AG09309 (cell line): ENCODE measurements around the gene MMUT.

Source experiments
- DNase-seq: peaks from one replicate; pipeline ENCODE4 v3.0.0-alpha.2; 2010; ENCODE audit warnings: low read depth
- H3K4me3 ChIP-seq: 2 replicates; pipeline ENCODE4 v1.5.1; 2011; ENCODE audit warnings: mild to moderate bottlenecking, low read depth, low read length, moderate library complexity; ENCODE audit not compliant: control insufficient read depth
- TF ChIP-seq, protein P1 (sequence below): IDR thresholded peaks from 2 replicates; pipeline ENCODE4 v1.5.1; 2011; ENCODE audit warnings: mild to moderate bottlenecking, low read depth, low read length, inconsistent platforms; ENCODE audit not compliant: insufficient read depth, control insufficient read depth; ENCODE audit errors: missing control alignments

The MMUT gene

DNA sequence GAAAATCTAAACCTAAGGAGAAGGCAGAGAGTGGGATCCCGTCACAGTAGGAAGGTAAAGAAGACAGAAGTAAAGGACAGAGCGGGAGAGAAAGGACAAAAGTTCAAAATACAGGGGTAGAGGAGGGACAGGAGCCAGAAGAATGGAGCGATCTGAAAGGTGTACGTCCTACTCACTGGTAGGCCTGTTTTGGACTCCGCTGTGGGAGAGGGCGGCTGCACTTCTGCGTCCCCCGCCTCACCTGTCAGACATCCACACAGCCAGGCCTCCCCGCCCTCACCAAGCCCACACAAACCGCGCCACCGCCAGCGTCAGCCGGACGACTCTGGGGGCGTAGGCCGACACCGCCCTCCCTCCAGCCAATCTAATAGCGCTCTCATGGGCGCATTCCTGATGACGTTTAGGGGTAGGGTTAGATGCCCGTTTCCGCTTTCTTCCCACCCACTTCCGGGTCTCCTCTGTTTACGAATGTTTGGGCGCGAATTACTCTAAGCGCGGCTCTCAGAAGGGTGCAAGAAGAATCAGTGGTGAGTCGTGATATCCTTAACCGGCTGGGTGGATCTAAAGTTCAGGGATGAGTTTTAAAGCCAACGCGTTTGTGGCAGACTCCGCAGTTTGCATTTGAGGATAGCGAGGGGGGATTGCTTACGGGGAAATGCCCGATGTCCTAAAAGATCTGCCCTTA, at the start of gene MMUT, which contains the start of gene CENPQ:
Gene MMUT (minus strand): TSS at position 327 of the 685 bp plus-strand sequence. CDS start 3,787 bp downstream, outside the sequence.
Gene CENPQ (plus strand): TSS at position 444 of the 685 bp plus-strand sequence. CDS start 6,807 bp downstream, outside the sequence.
- peak; percentile 72 for DNase-seq
- peak within 1 kb of the TSS; percentile 68 for H3K4me3 ChIP-seq
- TF ChIP-seq, protein P1, sequence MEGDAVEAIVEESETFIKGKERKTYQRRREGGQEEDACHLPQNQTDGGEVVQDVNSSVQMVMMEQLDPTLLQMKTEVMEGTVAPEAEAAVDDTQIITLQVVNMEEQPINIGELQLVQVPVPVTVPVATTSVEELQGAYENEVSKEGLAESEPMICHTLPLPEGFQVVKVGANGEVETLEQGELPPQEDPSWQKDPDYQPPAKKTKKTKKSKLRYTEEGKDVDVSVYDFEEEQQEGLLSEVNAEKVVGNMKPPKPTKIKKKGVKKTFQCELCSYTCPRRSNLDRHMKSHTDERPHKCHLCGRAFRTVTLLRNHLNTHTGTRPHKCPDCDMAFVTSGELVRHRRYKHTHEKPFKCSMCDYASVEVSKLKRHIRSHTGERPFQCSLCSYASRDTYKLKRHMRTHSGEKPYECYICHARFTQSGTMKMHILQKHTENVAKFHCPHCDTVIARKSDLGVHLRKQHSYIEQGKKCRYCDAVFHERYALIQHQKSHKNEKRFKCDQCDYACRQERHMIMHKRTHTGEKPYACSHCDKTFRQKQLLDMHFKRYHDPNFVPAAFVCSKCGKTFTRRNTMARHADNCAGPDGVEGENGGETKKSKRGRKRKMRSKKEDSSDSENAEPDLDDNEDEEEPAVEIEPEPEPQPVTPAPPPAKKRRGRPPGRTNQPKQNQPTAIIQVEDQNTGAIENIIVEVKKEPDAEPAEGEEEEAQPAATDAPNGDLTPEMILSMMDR, result no peak

DNA sequence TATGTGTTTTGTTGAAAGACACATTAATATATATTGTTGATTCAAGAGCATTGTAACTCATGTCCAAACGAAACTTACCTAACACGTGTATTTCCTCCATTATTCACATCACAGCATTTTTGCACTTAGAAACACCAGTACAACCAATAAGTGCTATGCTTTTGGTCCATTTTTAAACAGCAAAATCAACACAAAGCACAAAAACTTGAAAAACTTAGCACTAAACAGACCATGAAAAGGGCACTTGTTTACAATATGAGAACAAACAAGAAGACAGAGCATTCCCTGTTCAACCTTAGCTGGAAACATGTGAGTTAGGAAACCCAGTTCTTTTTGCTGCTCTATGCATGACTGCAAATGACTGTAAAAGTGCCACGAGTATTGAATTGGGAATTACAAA, 46.3 kb upstream of the MMUT start:
- H3K4me3 ChIP-seq, result no peak overlapping the region
- DNase-seq, result no peak
- TF ChIP-seq, protein P1, result no peak

DNA sequence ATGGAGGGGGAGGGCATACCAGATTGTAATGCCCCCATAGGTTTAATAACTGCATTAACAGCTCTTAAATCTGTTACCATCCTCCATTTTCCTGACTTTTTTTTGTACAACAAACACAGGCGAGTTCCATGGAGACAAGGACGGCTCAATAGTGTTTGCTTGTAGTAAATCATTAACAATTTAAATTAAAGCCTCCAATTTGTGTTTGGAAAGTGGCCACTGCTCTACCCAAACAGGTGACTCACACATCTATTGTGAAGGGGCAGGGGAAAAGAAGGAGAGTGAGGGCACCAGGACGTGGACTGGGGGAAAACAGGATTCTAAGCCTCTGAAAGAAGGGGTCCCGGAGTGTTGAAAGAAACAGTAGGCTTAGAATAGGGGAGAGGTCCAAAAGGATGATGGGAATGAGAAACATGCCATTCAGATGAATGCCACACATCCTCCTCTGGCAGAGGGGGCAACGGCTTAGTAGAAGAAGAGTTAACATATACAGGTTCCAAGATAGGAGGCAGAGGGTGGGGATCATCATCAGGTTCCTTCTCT, 43.6 kb upstream of the MMUT start:
- no peak for DNase-seq
- H3K4me3 ChIP-seq, result no peak overlapping the region
- TF ChIP-seq, protein P1, result no peak

DNA sequence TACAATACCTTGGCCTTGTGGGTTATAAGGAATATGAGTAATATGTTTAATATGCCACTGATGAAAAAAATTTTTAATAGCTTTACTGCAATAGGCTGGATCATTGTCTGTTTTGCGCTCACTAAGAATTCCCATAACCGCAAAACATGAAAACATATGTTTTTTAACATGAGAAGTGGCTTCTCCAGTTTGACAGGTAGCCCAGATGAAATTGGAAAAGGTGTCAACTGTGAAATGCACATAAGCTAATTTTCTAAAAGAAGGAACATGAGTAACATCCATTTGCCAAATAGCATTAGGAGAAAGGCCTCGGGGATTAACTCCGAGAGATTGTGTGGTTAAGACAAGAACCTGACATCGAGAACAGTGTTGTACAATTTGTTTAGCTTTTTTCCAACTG, 41.6 kb upstream of the MMUT start:
- no peak overlapping the region for H3K4me3 ChIP-seq
- DNase-seq, result no peak
- TF ChIP-seq, protein P1, result no peak

DNA sequence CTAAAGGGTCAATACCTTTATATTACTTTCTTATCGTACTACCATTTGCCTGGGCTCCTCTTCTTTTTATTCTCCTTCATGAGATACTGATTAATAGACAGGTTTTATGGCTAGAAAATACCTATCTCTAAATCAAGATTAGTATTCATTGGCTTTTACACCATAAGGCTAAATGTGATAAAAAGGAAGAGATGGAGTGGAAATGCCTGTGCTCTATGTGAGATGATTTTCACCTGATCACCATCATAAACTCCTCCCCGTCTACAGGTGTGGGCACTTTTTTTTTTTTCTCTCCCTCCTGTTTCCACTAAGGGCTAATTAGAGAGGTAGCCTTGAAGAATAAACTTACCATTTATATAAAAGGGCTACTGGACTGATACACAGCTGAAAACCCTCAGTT, 36.6 kb upstream of the MMUT start, which contains the start of gene GLYATL3:
Gene GLYATL3 (plus strand): TSS at position 301 of the 400 bp plus-strand sequence. CDS start 12,068 bp downstream, outside the sequence.
- H3K4me3 ChIP-seq, result no peak within 1 kb of the TSS
- no peak for DNase-seq
- TF ChIP-seq, protein P1, result no peak

DNA sequence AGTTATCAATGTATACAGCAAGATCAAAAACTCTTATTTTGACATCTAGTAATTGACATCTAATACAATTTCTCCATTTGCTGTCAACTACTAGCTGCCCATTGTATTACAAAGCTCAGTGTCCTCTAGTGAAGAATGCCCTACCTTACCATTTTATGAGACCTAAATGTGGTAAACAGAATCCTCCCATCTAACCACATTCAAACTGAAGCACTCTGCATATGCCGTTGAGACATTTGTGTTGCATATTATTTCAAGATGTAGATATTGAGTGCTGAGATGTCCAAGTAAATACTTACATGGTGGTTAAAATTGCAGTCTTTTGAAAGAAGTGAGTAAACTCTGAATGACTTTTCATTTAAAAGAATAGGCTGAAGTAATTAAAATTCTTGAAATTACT, 36.1 kb upstream of the MMUT start:
- no peak overlapping the region for H3K4me3 ChIP-seq
- TF ChIP-seq, protein P1, result no peak
- DNase-seq, result no peak
